ENCODE measurements around the gene AXIN2.

DNA sequence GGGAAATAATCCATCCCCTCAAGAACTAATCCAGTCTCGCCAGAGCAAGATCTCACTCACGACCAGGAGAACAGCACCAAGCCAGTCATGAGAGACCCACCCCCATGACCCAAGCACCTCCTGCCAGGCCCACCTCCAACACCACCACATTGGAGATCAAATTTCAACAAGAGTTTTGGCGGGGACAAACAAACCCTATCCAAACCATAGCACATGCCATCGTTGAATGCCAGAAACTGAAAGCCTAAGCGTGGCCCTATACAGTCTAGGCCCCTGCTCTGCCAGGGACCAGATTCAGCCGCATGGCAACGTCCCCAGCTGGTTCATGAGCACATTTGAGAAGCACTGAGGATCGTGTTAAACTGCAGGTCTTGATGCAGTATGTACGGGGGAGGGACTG lies 57.3 kb downstream of the AXIN2 start:
- TF ChIP-seq, protein P1, sequence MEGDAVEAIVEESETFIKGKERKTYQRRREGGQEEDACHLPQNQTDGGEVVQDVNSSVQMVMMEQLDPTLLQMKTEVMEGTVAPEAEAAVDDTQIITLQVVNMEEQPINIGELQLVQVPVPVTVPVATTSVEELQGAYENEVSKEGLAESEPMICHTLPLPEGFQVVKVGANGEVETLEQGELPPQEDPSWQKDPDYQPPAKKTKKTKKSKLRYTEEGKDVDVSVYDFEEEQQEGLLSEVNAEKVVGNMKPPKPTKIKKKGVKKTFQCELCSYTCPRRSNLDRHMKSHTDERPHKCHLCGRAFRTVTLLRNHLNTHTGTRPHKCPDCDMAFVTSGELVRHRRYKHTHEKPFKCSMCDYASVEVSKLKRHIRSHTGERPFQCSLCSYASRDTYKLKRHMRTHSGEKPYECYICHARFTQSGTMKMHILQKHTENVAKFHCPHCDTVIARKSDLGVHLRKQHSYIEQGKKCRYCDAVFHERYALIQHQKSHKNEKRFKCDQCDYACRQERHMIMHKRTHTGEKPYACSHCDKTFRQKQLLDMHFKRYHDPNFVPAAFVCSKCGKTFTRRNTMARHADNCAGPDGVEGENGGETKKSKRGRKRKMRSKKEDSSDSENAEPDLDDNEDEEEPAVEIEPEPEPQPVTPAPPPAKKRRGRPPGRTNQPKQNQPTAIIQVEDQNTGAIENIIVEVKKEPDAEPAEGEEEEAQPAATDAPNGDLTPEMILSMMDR (IDR thresholded peaks at IDR 0.05): no peak
- TF ChIP-seq POLR2A (IDR thresholded peaks at IDR 0.05) (no peak), POLR2AphosphoS5 (IDR thresholded peaks at IDR 0.05) (no peak)
